HepG2 (cell line): ENCODE measurements around the gene CA14. TPM values are rescaled to one million over a fixed set of nuclear protein-coding genes. Genes with fewer than 3 reads are reported as not detected.

ENCODE experiments used
- ATRX ChIP-seq: sonication (generic); formaldehyde crosslinking; IDR thresholded peaks from 2 replicates; pipeline ENCODE4 v1.4.0; 2020; ENCODE audit warnings: missing genetic modification reagents, borderline replicate concordance
- BORCS8-MEF2B ChIP-seq: sonication (generic); formaldehyde crosslinking; IDR thresholded peaks from 2 replicates; pipeline ENCODE4 v1.8.0; 2022; ENCODE audit warnings: mild to moderate bottlenecking, missing genetic modification reagents
- EZH2 ChIP-seq: conservative IDR thresholded peaks from 2 replicates; pipeline ENCODE4 v1.6.1; 2012; ENCODE audit warnings: mild to moderate bottlenecking, low read depth, low read length, moderate library complexity
- JARID2 ChIP-seq: sonication (generic); formaldehyde crosslinking; IDR thresholded peaks from 2 replicates; pipeline ENCODE4 v1.8.1; 2023; ENCODE audit warnings: missing genetic modification reagents, inconsistent platforms; ENCODE audit not compliant: insufficient replicate concordance
- KDM3A ChIP-seq: IDR thresholded peaks from 2 replicates; pipeline ENCODE4 v1.6.1; 2018; ENCODE audit warnings: low read depth, missing compliant biosample characterization
- MEIS2 ChIP-seq: sonication (generic); formaldehyde crosslinking; IDR thresholded peaks from 2 replicates; pipeline ENCODE4 v1.9.0; 2021; ENCODE audit warnings: mild to moderate bottlenecking, missing genetic modification reagents
- NBN ChIP-seq: fragments of 450-650 bp; conservative IDR thresholded peaks from 2 replicates; pipeline ENCODE4 v1.6.1; 2017
- NFE2L1 ChIP-seq: sonication (generic); formaldehyde crosslinking; IDR thresholded peaks from 2 replicates; pipeline ENCODE4 v1.4.0; 2020; ENCODE audit warnings: missing genetic modification reagents, mild to moderate bottlenecking, borderline replicate concordance
- NR1H2 ChIP-seq: sonication (generic); formaldehyde crosslinking; IDR thresholded peaks from 2 replicates; pipeline ENCODE4 v1.8.1; 2022; ENCODE audit warnings: low read depth, missing genetic modification reagents, borderline replicate concordance
- SATB2 ChIP-seq: sonication (generic); formaldehyde crosslinking; IDR thresholded peaks from 2 replicates; pipeline ENCODE4 v1.5.0; 2020; ENCODE audit warnings: missing genetic modification reagents
- ZNF264 ChIP-seq: sonication (generic); formaldehyde crosslinking; IDR thresholded peaks from 2 replicates; pipeline ENCODE4 v1.4.0; 2020; ENCODE audit warnings: missing genetic modification reagents
- ZNF350 ChIP-seq: sonication (generic); formaldehyde crosslinking; IDR thresholded peaks from 2 replicates; pipeline ENCODE4 v1.4.0; 2020; ENCODE audit warnings: mild to moderate bottlenecking, low read depth, missing genetic modification reagents, borderline replicate concordance
- ZNF569 ChIP-seq: sonication (generic); formaldehyde crosslinking; IDR thresholded peaks from 2 replicates; pipeline ENCODE4 v1.5.0; 2020; ENCODE audit warnings: mild to moderate bottlenecking, missing genetic modification reagents, moderate library complexity, borderline replicate concordance
- ZNF674 ChIP-seq: sonication (generic); formaldehyde crosslinking; IDR thresholded peaks from 2 replicates; pipeline ENCODE4 v1.5.0; 2020; ENCODE audit warnings: low read depth, mild to moderate bottlenecking, missing genetic modification reagents
- polyA plus RNA-seq, 8 experiments: library from polyadenylated mRNA; depleted of rRNA in 3 of 8; stranded (reverse) in 7 of 8; unstranded in 1 of 8; fragments of >200 nt; fragmentation: Illumina TruSeq in 4 of 8; extraction: Trizol in 4 of 8; gene quantifications; 2 replicates each; pipeline versions ENCODE4 v1.2.1 to v1.2.3, GENCODE V29; 2011 to 2016; ENCODE audit warnings: low read depth in 4 of 8, missing spikeins in 1 of 8, mixed read lengths in 1 of 8; ENCODE audit not compliant: insufficient read depth in 1 of 8
- total RNA-seq, 5 experiments: library from RNA; depleted of rRNA; stranded (reverse); fragments of >200 nt; fragmentation: Illumina TruSeq; extraction: Trizol; gene quantifications; 2 replicates each; pipeline ENCODE4 v1.2.3, GENCODE V29; 2016; ENCODE audit warnings: low read depth in 1 of 5
- TF ChIP-seq, protein P1 (sequence below): sonication (generic); formaldehyde crosslinking; IDR thresholded peaks from 2 replicates; pipeline ENCODE4 v1.4.0; 2020; ENCODE audit warnings: missing genetic modification reagents
- TF ChIP-seq, protein P2 (sequence below): IDR thresholded peaks from 2 replicates; pipeline ENCODE4 v1.6.1; 2016
- TF ChIP-seq, protein P3 (sequence below): sonication (generic); formaldehyde crosslinking; IDR thresholded peaks from 2 replicates; pipeline ENCODE4 v1.5.0; 2020; ENCODE audit warnings: missing genetic modification reagents
- TF ChIP-seq, protein P4 (sequence below): sonication (generic); formaldehyde crosslinking; IDR thresholded peaks from 2 replicates; pipeline ENCODE4 v1.4.0; 2020; ENCODE audit warnings: mild to moderate bottlenecking, low read depth, missing genetic modification reagents
- TF ChIP-seq, protein P5 (sequence below): sonication (generic); formaldehyde crosslinking; IDR thresholded peaks from 2 replicates; pipeline ENCODE4 v1.4.0; 2020; ENCODE audit warnings: missing genetic modification reagents

The CA14 gene
- total and polyA plus RNA-seq, 2 of the 13 experiments (the other 11 are each of a cell fraction or from before 2014, with no cell fraction given), result 2.4 to 8.5 TPM

DNA sequence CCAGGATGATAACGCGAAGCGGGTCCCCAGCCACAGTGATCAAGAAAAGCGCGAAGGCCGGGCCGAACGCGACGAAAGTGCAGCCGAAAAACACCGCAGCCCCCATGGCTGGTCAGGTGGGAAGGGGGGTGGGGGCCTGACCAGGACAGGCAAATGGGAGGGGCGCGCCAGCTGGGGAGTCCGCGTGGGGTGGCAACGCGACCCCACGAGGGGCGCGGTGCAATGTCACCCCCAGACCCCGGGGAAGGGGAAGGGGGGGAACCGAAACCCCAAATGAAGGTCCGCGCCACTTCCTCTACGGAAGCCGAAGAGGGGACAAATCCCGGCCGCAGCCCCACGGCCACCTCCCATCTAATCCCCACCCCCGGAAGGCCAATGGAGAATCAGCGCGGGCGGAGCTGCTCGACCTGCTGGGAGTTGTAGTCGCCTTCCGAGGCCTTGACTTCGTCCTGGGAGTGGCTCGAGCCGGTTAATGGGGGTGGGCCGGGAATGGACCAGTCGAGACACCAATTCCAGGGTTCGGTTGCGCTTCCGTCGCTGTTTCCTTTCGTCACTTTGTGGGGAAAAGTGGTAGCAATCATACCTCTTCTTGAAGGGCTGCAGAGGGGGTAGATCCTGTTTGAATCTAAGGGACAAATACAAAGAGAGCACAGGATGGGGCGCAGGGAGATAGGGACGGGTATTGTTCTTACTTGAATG, 11.3 kb downstream of the CA14 start, which contains the start of gene APH1A (continued):
- TF ChIP-seq, protein P1, sequence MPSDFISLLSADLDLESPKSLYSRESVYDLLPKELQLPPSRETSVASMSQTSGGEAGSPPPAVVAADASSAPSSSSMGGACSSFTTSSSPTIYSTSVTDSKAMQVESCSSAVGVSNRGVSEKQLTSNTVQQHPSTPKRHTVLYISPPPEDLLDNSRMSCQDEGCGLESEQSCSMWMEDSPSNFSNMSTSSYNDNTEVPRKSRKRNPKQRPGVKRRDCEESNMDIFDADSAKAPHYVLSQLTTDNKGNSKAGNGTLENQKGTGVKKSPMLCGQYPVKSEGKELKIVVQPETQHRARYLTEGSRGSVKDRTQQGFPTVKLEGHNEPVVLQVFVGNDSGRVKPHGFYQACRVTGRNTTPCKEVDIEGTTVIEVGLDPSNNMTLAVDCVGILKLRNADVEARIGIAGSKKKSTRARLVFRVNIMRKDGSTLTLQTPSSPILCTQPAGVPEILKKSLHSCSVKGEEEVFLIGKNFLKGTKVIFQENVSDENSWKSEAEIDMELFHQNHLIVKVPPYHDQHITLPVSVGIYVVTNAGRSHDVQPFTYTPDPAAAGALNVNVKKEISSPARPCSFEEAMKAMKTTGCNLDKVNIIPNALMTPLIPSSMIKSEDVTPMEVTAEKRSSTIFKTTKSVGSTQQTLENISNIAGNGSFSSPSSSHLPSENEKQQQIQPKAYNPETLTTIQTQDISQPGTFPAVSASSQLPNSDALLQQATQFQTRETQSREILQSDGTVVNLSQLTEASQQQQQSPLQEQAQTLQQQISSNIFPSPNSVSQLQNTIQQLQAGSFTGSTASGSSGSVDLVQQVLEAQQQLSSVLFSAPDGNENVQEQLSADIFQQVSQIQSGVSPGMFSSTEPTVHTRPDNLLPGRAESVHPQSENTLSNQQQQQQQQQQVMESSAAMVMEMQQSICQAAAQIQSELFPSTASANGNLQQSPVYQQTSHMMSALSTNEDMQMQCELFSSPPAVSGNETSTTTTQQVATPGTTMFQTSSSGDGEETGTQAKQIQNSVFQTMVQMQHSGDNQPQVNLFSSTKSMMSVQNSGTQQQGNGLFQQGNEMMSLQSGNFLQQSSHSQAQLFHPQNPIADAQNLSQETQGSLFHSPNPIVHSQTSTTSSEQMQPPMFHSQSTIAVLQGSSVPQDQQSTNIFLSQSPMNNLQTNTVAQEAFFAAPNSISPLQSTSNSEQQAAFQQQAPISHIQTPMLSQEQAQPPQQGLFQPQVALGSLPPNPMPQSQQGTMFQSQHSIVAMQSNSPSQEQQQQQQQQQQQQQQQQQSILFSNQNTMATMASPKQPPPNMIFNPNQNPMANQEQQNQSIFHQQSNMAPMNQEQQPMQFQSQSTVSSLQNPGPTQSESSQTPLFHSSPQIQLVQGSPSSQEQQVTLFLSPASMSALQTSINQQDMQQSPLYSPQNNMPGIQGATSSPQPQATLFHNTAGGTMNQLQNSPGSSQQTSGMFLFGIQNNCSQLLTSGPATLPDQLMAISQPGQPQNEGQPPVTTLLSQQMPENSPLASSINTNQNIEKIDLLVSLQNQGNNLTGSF (CRISPR knock-in tag), result 0 out of 2 replicates have a peak, but pooled peaks have one; percentile 66
- TF ChIP-seq NBN, result no peak
- TF ChIP-seq KDM3A (CRISPR knock-in tag), result no peak; the same call in 1 of the 2 replicates
- no peak for TF ChIP-seq JARID2 (CRISPR knock-in tag)
- TF ChIP-seq, protein P2, sequence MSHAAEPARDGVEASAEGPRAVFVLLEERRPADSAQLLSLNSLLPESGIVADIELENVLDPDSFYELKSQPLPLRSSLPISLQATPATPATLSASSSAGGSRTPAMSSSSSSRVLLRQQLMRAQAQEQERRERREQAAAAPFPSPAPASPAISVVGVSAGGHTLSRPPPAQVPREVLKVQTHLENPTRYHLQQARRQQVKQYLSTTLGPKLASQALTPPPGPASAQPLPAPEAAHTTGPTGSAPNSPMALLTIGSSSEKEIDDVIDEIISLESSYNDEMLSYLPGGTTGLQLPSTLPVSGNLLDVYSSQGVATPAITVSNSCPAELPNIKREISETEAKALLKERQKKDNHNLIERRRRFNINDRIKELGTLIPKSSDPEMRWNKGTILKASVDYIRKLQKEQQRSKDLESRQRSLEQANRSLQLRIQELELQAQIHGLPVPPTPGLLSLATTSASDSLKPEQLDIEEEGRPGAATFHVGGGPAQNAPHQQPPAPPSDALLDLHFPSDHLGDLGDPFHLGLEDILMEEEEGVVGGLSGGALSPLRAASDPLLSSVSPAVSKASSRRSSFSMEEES (CRISPR knock-in tag), result peak; percentile 52; the same call in 1 of the 2 replicates
- no peak for TF ChIP-seq ZNF674 (CRISPR knock-in tag)
- peak; percentile 78 for TF ChIP-seq ZNF350
- TF ChIP-seq, protein P3, sequence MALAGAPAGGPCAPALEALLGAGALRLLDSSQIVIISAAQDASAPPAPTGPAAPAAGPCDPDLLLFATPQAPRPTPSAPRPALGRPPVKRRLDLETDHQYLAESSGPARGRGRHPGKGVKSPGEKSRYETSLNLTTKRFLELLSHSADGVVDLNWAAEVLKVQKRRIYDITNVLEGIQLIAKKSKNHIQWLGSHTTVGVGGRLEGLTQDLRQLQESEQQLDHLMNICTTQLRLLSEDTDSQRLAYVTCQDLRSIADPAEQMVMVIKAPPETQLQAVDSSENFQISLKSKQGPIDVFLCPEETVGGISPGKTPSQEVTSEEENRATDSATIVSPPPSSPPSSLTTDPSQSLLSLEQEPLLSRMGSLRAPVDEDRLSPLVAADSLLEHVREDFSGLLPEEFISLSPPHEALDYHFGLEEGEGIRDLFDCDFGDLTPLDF, result peak; percentile 86; the same call in 1 of the 2 replicates
- TF ChIP-seq NFE2L1, result no peak
- no peak for TF ChIP-seq ATRX (CRISPR knock-in tag)
- 0 out of 2 replicates have a peak, but pooled peaks have one; percentile 33 for TF ChIP-seq SATB2 (CRISPR knock-in tag)
- TF ChIP-seq BORCS8-MEF2B (CRISPR knock-in tag), result no peak; the same call in 1 of the 2 replicates
- 0 out of 2 replicates have a peak, but pooled peaks have one; percentile 44 for TF ChIP-seq MEIS2
- TF ChIP-seq, protein P4, sequence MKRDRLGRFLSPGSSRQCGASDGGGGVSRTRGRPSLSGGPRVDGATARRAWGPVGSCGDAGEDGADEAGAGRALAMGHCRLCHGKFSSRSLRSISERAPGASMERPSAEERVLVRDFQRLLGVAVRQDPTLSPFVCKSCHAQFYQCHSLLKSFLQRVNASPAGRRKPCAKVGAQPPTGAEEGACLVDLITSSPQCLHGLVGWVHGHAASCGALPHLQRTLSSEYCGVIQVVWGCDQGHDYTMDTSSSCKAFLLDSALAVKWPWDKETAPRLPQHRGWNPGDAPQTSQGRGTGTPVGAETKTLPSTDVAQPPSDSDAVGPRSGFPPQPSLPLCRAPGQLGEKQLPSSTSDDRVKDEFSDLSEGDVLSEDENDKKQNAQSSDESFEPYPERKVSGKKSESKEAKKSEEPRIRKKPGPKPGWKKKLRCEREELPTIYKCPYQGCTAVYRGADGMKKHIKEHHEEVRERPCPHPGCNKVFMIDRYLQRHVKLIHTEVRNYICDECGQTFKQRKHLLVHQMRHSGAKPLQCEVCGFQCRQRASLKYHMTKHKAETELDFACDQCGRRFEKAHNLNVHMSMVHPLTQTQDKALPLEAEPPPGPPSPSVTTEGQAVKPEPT (CRISPR knock-in tag), result no peak; the same call in 1 of the 2 replicates
- TF ChIP-seq NR1H2 (CRISPR knock-in tag), result no peak
- TF ChIP-seq, protein P5, sequence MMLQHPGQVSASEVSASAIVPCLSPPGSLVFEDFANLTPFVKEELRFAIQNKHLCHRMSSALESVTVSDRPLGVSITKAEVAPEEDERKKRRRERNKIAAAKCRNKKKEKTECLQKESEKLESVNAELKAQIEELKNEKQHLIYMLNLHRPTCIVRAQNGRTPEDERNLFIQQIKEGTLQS (CRISPR knock-in tag), result no peak
- TF ChIP-seq EZH2, result no peak
- no peak for TF ChIP-seq ZNF569 (CRISPR knock-in tag)
- peak; percentile 71; the same call in 1 of the 2 replicates for TF ChIP-seq ZNF264 (CRISPR knock-in tag)
